ENCODE results near the gene PIM3. TPM values are rescaled to one million over a fixed set of nuclear protein-coding genes. Genes with fewer than 3 reads are reported as not detected.

PIM3 gene
- total RNA-seq, 4 donors from 2014 or later, result 31.7 to 106 (median 53.6) TPM

GRCh38 chr22:50009765-50010675 lies 49.4 kb downstream of the PIM3 start:
- TF ChIP-seq POLR2A (IDR thresholded peaks at IDR 0.05), result no peak
- no peak for TF ChIP-seq CTCF (IDR thresholded peaks at IDR 0.05)

GRCh38 chr22:50010676-50011446 lies 50.3 kb downstream of the PIM3 start:
- H3K4me3 ChIP-seq, result no peak overlapping the region
- H3K36me3 ChIP-seq, result no peaks in the 10 kb centered on the region
- peaks cover 0 to 11% of the 10 kb centered on the region in 2 donors for H3K4me1 ChIP-seq
- no peaks in the 10 kb centered on the region for H3K9me3 ChIP-seq
- H3K27me3 ChIP-seq, result peaks cover 24 to 33% of the 10 kb centered on the region in 2 donors
- no peak for DNase-seq
- H3K27ac ChIP-seq, result no peak overlapping the region
- no peak for TF ChIP-seq CTCF (IDR thresholded peaks at IDR 0.05)
- TF ChIP-seq POLR2A (IDR thresholded peaks at IDR 0.05), result no peak
- intact Hi-C loops (cut with DNase I; ENCODE audit: low total_unique reads), result no loop called here

More at GRCh38 chr22:50009765-50010675, 49.4 kb downstream of the PIM3 start:
- peaks cover 24 to 33% of the 10 kb centered on the region in 2 donors for H3K27me3 ChIP-seq
- H3K4me3 ChIP-seq, result no peak overlapping the region
- no peak overlapping the region for H3K27ac ChIP-seq
- H3K36me3 ChIP-seq, result no peaks in the 10 kb centered on the region
- intact Hi-C loops (cut with DNase I; ENCODE audit: low total_unique reads), result no loop called here
- peaks cover 0 to 10% of the 10 kb centered on the region in 2 donors for H3K4me1 ChIP-seq
- H3K9me3 ChIP-seq, result no peaks in the 10 kb centered on the region
- no peak for DNase-seq

GRCh38 chr22:50011447-50012210 lies 51.1 kb downstream of the PIM3 start:
- no peak overlapping the region for H3K27ac ChIP-seq
- intact Hi-C loops (cut with DNase I; ENCODE audit: low total_unique reads), result no loop called here
- TF ChIP-seq CTCF (IDR thresholded peaks at IDR 0.05) (no peak), POLR2A (IDR thresholded peaks at IDR 0.05) (no peak)
- peaks cover 0 to 11% of the 10 kb centered on the region in 2 donors for H3K4me1 ChIP-seq
- no peak for DNase-seq
- H3K27me3 ChIP-seq, result peaks cover 24 to 33% of the 10 kb centered on the region in 2 donors
- no peak overlapping the region for H3K4me3 ChIP-seq
- H3K9me3 ChIP-seq, result no peaks in the 10 kb centered on the region
- no peaks in the 10 kb centered on the region for H3K36me3 ChIP-seq

GRCh38 chr22:50012211-50013181 lies 51.9 kb downstream of the PIM3 start, which contains the start of gene IL17REL:
Gene IL17REL (minus strand): TSS chr22:50012765. CDS start chr22:50012646, 119 bp downstream.
- Histone ChIP-seq H3K36me3 (no peaks in the 10 kb centered on the region), H3K27ac (no peak within 1 kb of the TSS), H3K4me3 (no peak within 1 kb of the TSS), H3K9me3 (no peaks in the 10 kb centered on the region), H3K27me3 (peaks cover 24 to 33% of the 10 kb centered on the region in 2 donors), H3K4me1 (peaks cover 0 to 11% of the 10 kb centered on the region in 2 donors)
- intact Hi-C loops (cut with DNase I; ENCODE audit: low total_unique reads), result no loop called here
- TF ChIP-seq POLR2A (IDR thresholded peaks at IDR 0.05), result no peak
- peak in 3 of 4 experiments; percentile 11 to 31 (median 23) for TF ChIP-seq CTCF (IDR thresholded peaks at IDR 0.05)
- DNase-seq, result peak in 1 of 2 donors; percentile 34

Data from uterus (tissue), 4 donors.